Endothelial cell of umbilical vein (primary cell): Measurements from ENCODE around the gene CSF3. TPM values are rescaled to one million over a fixed set of nuclear protein-coding genes. Genes with fewer than 3 reads are reported as not detected.

Source experiments
- BruUV-seq: library from RNA; stranded (reverse); fragments of 400-500 nt; replicated peaks from 2 replicates; lab custom pipeline; 2021; lab: Mats Ljungman, UMichigan
- CTCF ChIA-PET: fragments of 300-600, 350-600 bp; sonication (Branson Sonifier 250); formaldehyde crosslinking; loops from one replicate; lab custom pipeline; 2021; ENCODE audit warnings: antibody characterized with exemption, inconsistent platforms; lab: Charles Lee
- POLR2A ChIA-PET: fragments of 300-600, 350-600 bp; sonication (Branson Sonifier 250); formaldehyde crosslinking; loops from one replicate; lab custom pipeline; 2021; ENCODE audit warnings: antibody characterized with exemption, inconsistent platforms; lab: Charles Lee
- DNase-seq: peaks from one replicate; pipeline ENCODE4 v3.0.0-alpha.2; 2011; ENCODE audit warnings: low read depth, low spot score
- FAIRE-seq: peaks from 2 replicates; lab custom pipeline; 2011; peaks lifted over from hg19 to GRCh38; lab: Jason Lieb, UNC
- H2AFZ ChIP-seq: 2 replicates; pipeline ENCODE4 v1.6.0; 2012; ENCODE audit warnings: low read depth, low read length, control low read depth, inconsistent platforms
- H3K27ac ChIP-seq: 2 replicates; pipeline ENCODE4 v1.5.1; 2011; ENCODE audit warnings: low read depth, mild to moderate bottlenecking, control low read depth, low read length, moderate library complexity; ENCODE audit not compliant: insufficient read depth
- H3K27me3 ChIP-seq, 2 experiments: 2 replicates each; pipeline versions ENCODE4 v1.6.0 to v1.6.1; 2011; ENCODE audit warnings: low read length in 2 of 2, mixed read lengths in 1 of 2; ENCODE audit not compliant: control insufficient read depth in 2 of 2, insufficient read depth in 2 of 2
- H3K36me3 ChIP-seq, 2 experiments: 2 replicates in 1 of 2; 3 replicates in 1 of 2; pipeline ENCODE4 v1.5.1; 2011; ENCODE audit warnings: low read length in 2 of 2, mild to moderate bottlenecking in 1 of 2, moderate library complexity in 1 of 2; ENCODE audit not compliant: control insufficient read depth in 2 of 2, insufficient read depth in 2 of 2; ENCODE audit errors: extremely low read depth in 1 of 2
- H3K4me1 ChIP-seq: 3 replicates; pipeline ENCODE4 v1.5.1; 2011; ENCODE audit warnings: mild to moderate bottlenecking, low read length; ENCODE audit not compliant: control insufficient read depth, insufficient read depth; ENCODE audit errors: extremely low read depth
- H3K4me2 ChIP-seq: 2 replicates; pipeline ENCODE4 v1.6.1; 2011; ENCODE audit warnings: low read length, control low read depth, mixed read lengths; ENCODE audit not compliant: insufficient read depth
- H3K4me3 ChIP-seq, 3 experiments: fragments of 200-600 bp in 1 of 3; sonication (generic), shearing (Covaris generic) in 1 of 3; replicated peaks in 1 of 3; 2 replicates each; pipeline ENCODE4 v1.5.1; 2011 to 2016; ENCODE audit warnings: control low read depth in 3 of 3, low read length in 3 of 3, mild to moderate bottlenecking in 2 of 3, inconsistent platforms in 1 of 3, low read depth in 1 of 3, moderate library complexity in 1 of 3; ENCODE audit not compliant: insufficient read depth in 1 of 3
- H3K79me2 ChIP-seq: 2 replicates; pipeline ENCODE4 v1.6.0; 2012; ENCODE audit warnings: low read length, inconsistent platforms; ENCODE audit not compliant: control insufficient read depth, insufficient read depth
- H3K9ac ChIP-seq: replicated peaks from 2 replicates; pipeline ENCODE3; 2011; ENCODE audit warnings: low read length, control low read depth; ENCODE audit not compliant: insufficient read depth; ENCODE audit errors: extremely low read depth
- H3K9me1 ChIP-seq: replicated peaks from 3 replicates; pipeline ENCODE4 v1.6.0; 2011; ENCODE audit warnings: mild to moderate bottlenecking, low read length; ENCODE audit not compliant: control insufficient read depth, insufficient read depth; ENCODE audit errors: extremely low read depth
- H3K9me3 ChIP-seq: replicated peaks from 2 replicates; pipeline ENCODE4 v1.5.1; 2012; ENCODE audit warnings: low read length, inconsistent platforms; ENCODE audit not compliant: control insufficient read depth, insufficient read depth
- H4K20me1 ChIP-seq: replicated peaks from 2 replicates; pipeline ENCODE3; 2011; ENCODE audit warnings: mild to moderate bottlenecking, low read length; ENCODE audit not compliant: control insufficient read depth, insufficient read depth; ENCODE audit errors: extremely low read depth
- CTCF ChIP-seq, 2 donors: IDR thresholded peaks; 1 replicate in 1 of 2; 2 replicates in 1 of 2; pipeline ENCODE4 v1.5.1; 2011; ENCODE audit warnings: low read length in 2 of 2, mild to moderate bottlenecking in 2 of 2, moderate library complexity in 2 of 2, control low read depth in 1 of 2, inconsistent platforms in 1 of 2, low read depth in 1 of 2; ENCODE audit not compliant: insufficient read depth in 1 of 2; ENCODE audit errors: extremely low read depth in 1 of 2
- EZH2 ChIP-seq: IDR thresholded peaks from 2 replicates; pipeline ENCODE4 v1.6.1; 2012; ENCODE audit warnings: borderline replicate concordance, low read depth, mild to moderate bottlenecking, moderate library complexity, low read length, inconsistent platforms; ENCODE audit not compliant: severe bottlenecking
- FOS ChIP-seq: IDR thresholded peaks from 2 replicates; pipeline ENCODE4 v1.6.1; 2011; ENCODE audit warnings: mild to moderate bottlenecking, low read length, moderate library complexity, borderline replicate concordance; ENCODE audit not compliant: insufficient read depth
- JUN ChIP-seq: IDR thresholded peaks from 2 replicates; pipeline ENCODE4 v1.6.1; 2011; ENCODE audit warnings: borderline replicate concordance, low read depth; ENCODE audit not compliant: insufficient read length, insufficient read depth
- MAX ChIP-seq: IDR thresholded peaks from 2 replicates; pipeline ENCODE4 v1.6.1; 2011; ENCODE audit not compliant: insufficient read depth, insufficient read length
- POLR2AphosphoS5 ChIP-seq: IDR thresholded peaks from 2 replicates; pipeline ENCODE4 v1.6.1; 2012; ENCODE audit warnings: low read depth, mild to moderate bottlenecking, control low read depth, low read length, moderate library complexity; ENCODE audit not compliant: insufficient read depth
- dilution Hi-C: fragments of 300-500 bp; cut with MboI; formaldehyde crosslinking; loops from one replicate; pipeline ENCODE4 v1.15.0; 2019; ENCODE audit warnings: low sequenced_read_pairs; ENCODE audit not compliant: extremely low pct_ligation_motif_present
- intact Hi-C: fragments of 100-400 bp; cut with micrococcal nuclease; formaldehyde crosslinking; loops from one replicate; pipeline ENCODE4 v1.10.0; 2022
- polyA plus RNA-seq, 4 experiments: library from polyadenylated mRNA; depleted of rRNA in 3 of 4; stranded (reverse) in 3 of 4; unstranded in 1 of 4; fragments of >200 nt; gene quantifications; 2 replicates each; pipeline versions ENCODE4 v1.2.1 to v1.2.3, GENCODE V29; 2011 to 2012; ENCODE audit warnings: missing spikeins in 1 of 4
- total RNA-seq: library from RNA; stranded (reverse); gene quantifications from 2 replicates; pipeline ENCODE4 v1.2.3, GENCODE V29; 2021

CSF3 gene
- total and polyA plus RNA-seq, 2 donors (not counting 3 experiments of a cell fraction or from before 2014, with no cell fraction given) = 1.0 to 2.9 TPM

GRCh38 chr17:40041196-40041595 lies 26.0 kb downstream of the CSF3 start:
- DNase-seq = no peak
- peaks cover 5% of the 10 kb centered on the region for H3K4me1 ChIP-seq
- BruUV-seq = no TSS peak
- peak; percentile 40 for FAIRE-seq
- TF ChIP-seq MAX = no peak
- TF ChIP-seq EZH2 = no peak
- TF ChIP-seq JUN = no peak
- no peak for TF ChIP-seq POLR2AphosphoS5
- no peak for TF ChIP-seq CTCF (IDR thresholded peaks at IDR 0.05; ENCODE audit: extremely low read depth in 1 of 2, insufficient read depth in 1 of 2, low read depth in 1 of 2, low read length in 2 of 2)
- no peak for TF ChIP-seq FOS
- no peak overlapping the region for H3K9ac ChIP-seq
- ChIA-PET CTCF (interaction anchor here (1.2 to 6.0 kb wide), 6 partner anchors 13 to 127 kb away, joined by 3 to 43 read pairs (median 5); partner anchors contain the start of gene MED24), POLR2A (interaction anchor here (0.6 kb wide), 1 partner anchor 522 kb away, joined by 3 read pairs; no protein-coding TSS in a partner anchor)
- no peak overlapping the region for H3K4me2 ChIP-seq
- no peak overlapping the region for H3K27ac ChIP-seq
- H3K9me3 ChIP-seq = no peaks in the 10 kb centered on the region
- intact Hi-C loops = no loop called here
- H3K9me1 ChIP-seq = no peaks in the 10 kb centered on the region
- H3K27me3 ChIP-seq = no peaks in the 10 kb centered on the region
- H2AFZ ChIP-seq = no peak overlapping the region
- no peaks in the 10 kb centered on the region for H4K20me1 ChIP-seq
- dilution Hi-C loops = no loop called here
- H3K79me2 ChIP-seq = no peaks in the 10 kb centered on the region
- H3K36me3 ChIP-seq = peaks cover 2 to 4% of the 10 kb centered on the region in 2 experiments
- no peak overlapping the region for H3K4me3 ChIP-seq
